Heart left ventricle (tissue), 13 donors: Measurements from ENCODE around the gene RCAN3.

Experiments
- POLR2A ChIP-seq, 2 donors: fragments of 450-650 bp; IDR thresholded peaks; one replicate each; pipeline ENCODE4 v1.6.1; 2017; ENCODE audit warnings: antibody characterized with exemption in 2 of 2, mild to moderate bottlenecking in 2 of 2, moderate library complexity in 2 of 2
- TF ChIP-seq, protein P1 (sequence below), 12 donors: fragments of 200-600 bp; sonication (generic) in 4 of 12; IDR thresholded peaks; one replicate each; pipeline versions ENCODE4 v1.5.0 to v1.8.0; 2018 to 2022; ENCODE audit warnings: antibody characterized with exemption in 12 of 12, mild to moderate bottlenecking in 5 of 12
- donor health status: ischemic (EF 13 %, LVEDD 7.1; RV severe dilation, severe dysfunction).
- donor health status: DM: no; HTN: yes; CAD: no.
- donor health status: DM: no; HTN: no; CAD: no.
- donor health status: ischemic (EF 25% LVEDD 6.9; RV normal size, moderate dysfunction).
- donor health status: ischemic (EF 25% LVEDD 5.7; RV mildly dilated, moderate dysfunction).
- donor health status: ischemic (EF 35%, LVEDD 5.7; RV mildly dilated, moderate dysfunction).
- donor health status: nonischemic (EF 11% LVEDD 7.7; RV severe dilation, severe dysfunction).
- donor health status: DM: yes; HTN: yes; CAD: no.
- donor health status: PGD.
- donor health status: ischemic (EF 29% LVEDD 5.4; RV normal size, mild dysfunction).
- donor health status: nonischemic (EF 23%, LVEDD 6.1; RV moderate dilation, normal function).

- TF ChIP-seq, protein P1, sequence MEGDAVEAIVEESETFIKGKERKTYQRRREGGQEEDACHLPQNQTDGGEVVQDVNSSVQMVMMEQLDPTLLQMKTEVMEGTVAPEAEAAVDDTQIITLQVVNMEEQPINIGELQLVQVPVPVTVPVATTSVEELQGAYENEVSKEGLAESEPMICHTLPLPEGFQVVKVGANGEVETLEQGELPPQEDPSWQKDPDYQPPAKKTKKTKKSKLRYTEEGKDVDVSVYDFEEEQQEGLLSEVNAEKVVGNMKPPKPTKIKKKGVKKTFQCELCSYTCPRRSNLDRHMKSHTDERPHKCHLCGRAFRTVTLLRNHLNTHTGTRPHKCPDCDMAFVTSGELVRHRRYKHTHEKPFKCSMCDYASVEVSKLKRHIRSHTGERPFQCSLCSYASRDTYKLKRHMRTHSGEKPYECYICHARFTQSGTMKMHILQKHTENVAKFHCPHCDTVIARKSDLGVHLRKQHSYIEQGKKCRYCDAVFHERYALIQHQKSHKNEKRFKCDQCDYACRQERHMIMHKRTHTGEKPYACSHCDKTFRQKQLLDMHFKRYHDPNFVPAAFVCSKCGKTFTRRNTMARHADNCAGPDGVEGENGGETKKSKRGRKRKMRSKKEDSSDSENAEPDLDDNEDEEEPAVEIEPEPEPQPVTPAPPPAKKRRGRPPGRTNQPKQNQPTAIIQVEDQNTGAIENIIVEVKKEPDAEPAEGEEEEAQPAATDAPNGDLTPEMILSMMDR (IDR thresholded peaks at IDR 0.05), result no peak
- no peak for TF ChIP-seq POLR2A (IDR thresholded peaks at IDR 0.05)
These were observed 43.0 kb downstream of the RCAN3 start for GRCh38 chr1:24545662-24546061.
